IMR-90 (cell line): ENCODE results near the gene CFAP73. TPM values are rescaled to one million over a fixed set of nuclear protein-coding genes. Genes with fewer than 3 reads are reported as not detected.

ENCODE experiments used
- ATAC-seq: fragments of 200-7000 bp; cut with Tn5 transposase; 2 replicates; pipeline ENCODE4 v1.9.1; 2020; ENCODE audit warnings: low read depth, mild to moderate bottlenecking, moderate library complexity
- BruUV-seq: library from RNA; stranded (reverse); fragments of 400-500 nt; replicated peaks from 2 replicates; lab custom pipeline; 2021; lab: Mats Ljungman, UMichigan
- CTCF ChIA-PET: fragments of 300-600 bp; formaldehyde crosslinking; extraction: SDS; loops from one replicate; lab custom pipeline; 2021; ENCODE audit warnings: antibody characterized with exemption; lab: Yijun Ruan, JAX
- POLR2A ChIA-PET: fragments of 300-600 bp; sonication (Branson Sonifier 250); formaldehyde crosslinking; loops from one replicate; lab custom pipeline; 2022; ENCODE audit warnings: antibody characterized with exemption; ENCODE audit not compliant: unreplicated experiment; lab: Charles Lee
- DNase-seq: peaks from one replicate; pipeline ENCODE4 v3.0.0; 2013
- H2AFZ ChIP-seq: replicated peaks from 2 replicates; pipeline ENCODE3; 2013; ENCODE audit warnings: low read length, mild to moderate bottlenecking; ENCODE audit not compliant: poor library complexity
- H2AK5ac ChIP-seq: 2 replicates; pipeline ENCODE4 v1.6.1; 2013; ENCODE audit warnings: low read depth, low read length, inconsistent platforms
- H2AK9ac ChIP-seq: replicated peaks from 2 replicates; pipeline ENCODE3; 2013; ENCODE audit warnings: mild to moderate bottlenecking, low read depth, low read length, moderate library complexity; ENCODE audit not compliant: poor library complexity
- H2BK120ac ChIP-seq: 2 replicates; pipeline ENCODE4 v1.6.1; 2013; ENCODE audit warnings: low read depth, low read length, inconsistent platforms
- H2BK15ac ChIP-seq: 3 replicates; pipeline ENCODE4 v1.6.1; 2013; ENCODE audit warnings: low read depth, low read length, inconsistent platforms
- H2BK20ac ChIP-seq: 2 replicates; pipeline ENCODE4 v1.6.1; 2013; ENCODE audit warnings: low read depth, mild to moderate bottlenecking, inconsistent platforms, low read length, moderate library complexity
- H2BK5ac ChIP-seq: 2 replicates; pipeline ENCODE4 v1.6.1; 2013; ENCODE audit warnings: mild to moderate bottlenecking, low read depth, low read length, inconsistent platforms; ENCODE audit not compliant: poor library complexity, severe bottlenecking
- H3K14ac ChIP-seq: replicated peaks from 2 replicates; pipeline ENCODE4 v1.6.1; 2013; ENCODE audit warnings: low read depth, low read length, inconsistent platforms
- H3K18ac ChIP-seq: 2 replicates; pipeline ENCODE4 v1.6.1; 2013; ENCODE audit warnings: low read depth, low read length, control low read depth
- H3K23ac ChIP-seq: 2 replicates; pipeline ENCODE4 v1.6.1; 2013; ENCODE audit warnings: low read depth, low read length, inconsistent platforms
- H3K27ac ChIP-seq: 2 replicates; pipeline ENCODE4 v1.5.1; 2013; ENCODE audit warnings: mild to moderate bottlenecking, control low read depth, low read length; ENCODE audit not compliant: insufficient read depth
- H3K27me3 ChIP-seq: 2 replicates; pipeline ENCODE4 v1.6.1; 2013; ENCODE audit warnings: low read length; ENCODE audit not compliant: control insufficient read depth, insufficient read depth
- H3K36me3 ChIP-seq: 2 replicates; pipeline ENCODE4 v1.6.1; 2013; ENCODE audit warnings: low read length, mixed read lengths; ENCODE audit not compliant: control insufficient read depth, insufficient read depth
- H3K4ac ChIP-seq: 2 replicates; pipeline ENCODE4 v1.6.1; 2013; ENCODE audit warnings: low read depth, low read length, inconsistent platforms
- H3K4me1 ChIP-seq: 2 replicates; pipeline ENCODE4 v1.6.1; 2013; ENCODE audit warnings: low read length, mixed read lengths; ENCODE audit not compliant: control insufficient read depth, insufficient read depth
- H3K4me2 ChIP-seq: 2 replicates; pipeline ENCODE4 v1.6.1; 2013; ENCODE audit warnings: low read depth, mild to moderate bottlenecking, control low read depth, low read length, moderate library complexity
- H3K4me3 ChIP-seq: 2 replicates; pipeline ENCODE4 v1.5.1; 2013; ENCODE audit warnings: low read depth, mild to moderate bottlenecking, control low read depth, low read length, moderate library complexity; ENCODE audit not compliant: insufficient read depth
- H3K56ac ChIP-seq: 2 replicates; pipeline ENCODE4 v1.6.1; 2013; ENCODE audit warnings: low read length, inconsistent platforms; ENCODE audit not compliant: insufficient read depth; ENCODE audit errors: extremely low read depth
- H3K79me1 ChIP-seq, 2 experiments: 2 replicates each; pipeline ENCODE4 v1.6.1; 2013; ENCODE audit warnings: low read length in 2 of 2, inconsistent platforms in 1 of 2, low read depth in 1 of 2
- H3K9ac ChIP-seq: 2 replicates; pipeline ENCODE4 v1.6.1; 2013; ENCODE audit warnings: low read depth, low read length, control low read depth
- H3K9me1 ChIP-seq: 2 replicates; pipeline ENCODE4 v1.6.1; 2013; ENCODE audit warnings: low read length, inconsistent platforms; ENCODE audit not compliant: insufficient read depth
- H3K9me3 ChIP-seq: 2 replicates; pipeline ENCODE4 v1.6.1; 2013; ENCODE audit warnings: low read length; ENCODE audit not compliant: control insufficient read depth, insufficient read depth
- H4K20me1 ChIP-seq: 2 replicates; pipeline ENCODE4 v1.6.1; 2013; ENCODE audit warnings: low read length, inconsistent platforms; ENCODE audit not compliant: insufficient read depth
- H4K5ac ChIP-seq: 2 replicates; pipeline ENCODE4 v1.6.1; 2013; ENCODE audit warnings: mild to moderate bottlenecking, low read depth, low read length, control low read depth
- H4K8ac ChIP-seq, 2 experiments: 2 replicates each; pipeline ENCODE4 v1.6.1; 2013; ENCODE audit warnings: low read depth in 2 of 2, low read length in 2 of 2, control low read depth in 1 of 2, inconsistent platforms in 1 of 2
- H4K91ac ChIP-seq: 2 replicates; pipeline ENCODE4 v1.6.1; 2013; ENCODE audit warnings: low read depth, low read length, inconsistent platforms; ENCODE audit not compliant: insufficient read depth
- CEBPB ChIP-seq: IDR thresholded peaks from 2 replicates; pipeline ENCODE4 v1.6.1; 2012; ENCODE audit warnings: low read depth, low read length, improper control_type of control experiment
- RAD21 ChIP-seq: IDR thresholded peaks from 2 replicates; pipeline ENCODE4 v1.6.1; 2012; ENCODE audit warnings: low read length, improper control_type of control experiment
- RCOR1 ChIP-seq: IDR thresholded peaks from 2 replicates; pipeline ENCODE4 v1.6.1; 2012; ENCODE audit warnings: mild to moderate bottlenecking, low read length, improper control_type of control experiment; ENCODE audit not compliant: insufficient replicate concordance
- WGBS, 2 experiments: methylation state at CpG; one replicate each; pipeline versions ENCODE4 v1.1.5 to v1.1.7; 2013; ENCODE audit warnings: missing lambda C conversion rate in 2 of 2; ENCODE audit not compliant: insufficient read length in 1 of 2; ENCODE audit errors: extremely low coverage in 2 of 2; 5-methylcytosine and 5-hydroxymethylcytosine counted together
- dilution Hi-C: fragments of 300-500 bp; cut with HindIII; formaldehyde crosslinking; loops from one replicate; pipeline ENCODE4 v1.14.3; 2018; ENCODE audit warnings: low sequenced_read_pairs; ENCODE audit not compliant: unreplicated experiment
- in situ Hi-C: fragments of 300-500 bp; cut with MboI; formaldehyde crosslinking; loops from 3 replicates; pipeline ENCODE4 v1.14.3; 2019; ENCODE audit warnings: low sequenced_read_pairs, inconsistent platforms, mixed read lengths
- intact Hi-C: fragments of 100-400 bp; cut with micrococcal nuclease; formaldehyde crosslinking; loops from 2 replicates; pipeline ENCODE4 v1.10.0; 2022
- polyA plus RNA-seq, 3 experiments: library from polyadenylated mRNA; depleted of rRNA; stranded (reverse); fragments of >200 nt; gene quantifications; 2 replicates each; pipeline ENCODE4 v1.2.3, GENCODE V29; 2012; ENCODE audit warnings: low replicate concordance in 1 of 3
- total RNA-seq: library from RNA; depleted of rRNA; stranded (reverse); fragments of >200 nt; gene quantifications from 2 replicates; pipeline ENCODE4 v1.2.3, GENCODE V29; 2012
- TF ChIP-seq, protein P1 (sequence below): fragments of 150-350 bp; IDR thresholded peaks from 2 replicates; pipeline ENCODE4 v1.6.1; 2017; ENCODE audit warnings: mild to moderate bottlenecking, antibody characterized with exemption, low read length, low read depth

Gene CFAP73
- total and polyA plus RNA-seq, 2 of the 4 experiments (the other 2 are of a cell fraction): not detected

DNA sequence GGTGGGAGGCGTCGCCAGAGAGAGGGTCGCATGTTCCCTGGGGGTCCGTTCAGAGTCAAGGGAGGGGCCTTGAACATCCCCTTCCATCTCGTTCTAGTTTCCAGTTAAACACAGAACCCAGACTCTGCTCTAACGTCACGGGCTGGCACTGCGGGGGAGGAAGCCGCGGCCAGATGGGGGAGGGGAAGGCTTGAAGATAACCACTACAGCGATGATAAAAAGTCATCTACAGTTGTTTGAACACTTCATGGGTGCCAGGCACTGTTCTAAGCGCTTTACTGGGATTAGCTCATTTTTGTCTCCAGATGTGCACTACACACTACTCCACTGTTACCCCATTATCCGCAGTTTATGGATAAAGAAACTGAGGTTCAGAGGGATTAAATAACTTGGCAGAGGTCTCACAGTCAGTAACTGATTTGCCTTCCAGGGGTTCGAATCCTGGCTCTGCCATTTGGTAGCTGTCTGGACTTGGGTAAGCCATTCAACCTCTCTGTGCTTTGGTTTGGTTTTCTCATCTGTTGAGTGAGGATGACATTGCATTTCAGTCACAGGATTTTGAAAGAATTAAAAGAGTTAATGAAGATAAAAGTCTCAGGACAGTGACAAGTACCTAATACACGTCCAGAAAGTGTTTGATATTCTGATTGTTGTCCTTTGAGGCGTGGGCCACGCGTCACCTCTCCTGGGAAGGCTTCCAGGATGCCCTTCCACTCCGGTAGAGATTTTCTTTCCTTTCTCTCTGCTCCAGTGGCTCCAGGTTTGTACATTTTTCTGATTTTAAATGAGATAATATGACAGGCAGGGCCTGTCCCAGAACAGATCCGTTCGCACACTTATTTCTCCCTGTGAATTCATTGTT, 13.2 kb upstream of the CFAP73 start (continued):
- TF ChIP-seq RCOR1: no peak
- TF ChIP-seq RAD21: no peak

DNA sequence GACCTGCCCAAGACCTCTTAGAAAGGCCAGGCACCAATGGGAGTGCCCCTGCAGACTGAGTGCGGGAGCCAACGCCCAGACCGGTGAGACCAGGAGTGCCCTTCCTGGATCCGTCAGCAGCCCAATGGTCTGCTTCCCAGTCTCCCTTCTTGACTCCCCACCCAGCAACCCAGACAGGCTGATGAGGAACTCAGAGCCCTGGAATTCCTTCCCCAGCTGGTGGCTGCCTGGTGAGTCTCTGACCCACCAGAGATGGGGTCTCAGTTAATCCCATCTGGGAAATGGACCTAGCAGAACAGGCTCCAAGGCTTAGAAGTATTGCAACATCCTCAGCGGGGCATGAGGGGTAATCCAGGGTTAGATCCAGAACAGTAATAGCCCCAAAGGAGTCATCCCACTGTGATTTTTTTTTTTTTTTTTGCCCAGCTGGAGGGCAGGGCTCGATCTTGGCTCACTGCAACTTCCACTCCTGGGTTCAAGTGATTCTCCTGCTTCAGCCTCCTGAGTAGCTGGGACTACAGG, 12.5 kb upstream of the CFAP73 start:
- Histone ChIP-seq H3K23ac (no peak overlapping the region), H2BK5ac (no peak overlapping the region), H3K9me3 (no peaks in the 10 kb centered on the region), H4K5ac (no peak overlapping the region), H2AFZ (peak overlapping the region; percentile 67), H3K4ac (no peak overlapping the region), H4K8ac (no peak overlapping the region), H2BK20ac (no peak overlapping the region), H3K36me3 (no peaks in the 10 kb centered on the region), H3K18ac (no peak overlapping the region), H3K9me1 (no peaks in the 10 kb centered on the region), H3K79me1 (no peaks in the 10 kb centered on the region), H2AK9ac (no peak overlapping the region), H2AK5ac (no peak overlapping the region), H4K20me1 (no peaks in the 10 kb centered on the region), H3K27me3 (peaks cover 3% of the 10 kb centered on the region; the same call in 1 of the 2 replicates), H3K4me3 (no peak overlapping the region), H3K4me2 (no peak overlapping the region), H2BK120ac (no peak overlapping the region), H3K14ac (no peak overlapping the region), H3K4me1 (no peaks in the 10 kb centered on the region), H3K27ac (no peak overlapping the region), H2BK15ac (no peak overlapping the region), H3K9ac (no peak overlapping the region), H4K91ac (no peak overlapping the region), H3K56ac (no peak overlapping the region)
- dilution Hi-C loops (no loop called here), intact Hi-C loops (no loop called here), in situ Hi-C loops (no loop called here)
- DNase-seq (no peak), ATAC-seq (no peak)
- 90% methylated on average over 4 of the region's 6 CpGs; no CpG with 5 or more reads in 1 of the 2 experiments for WGBS, 2 experiments
- ChIA-PET POLR2A (no interaction called here), CTCF (interaction anchor here (1.0 to 1.2 kb wide), 2 partner anchors 17 to 144 kb away, joined by 3 read pairs; no protein-coding TSS in a partner anchor)
- no TSS peak for BruUV-seq
- peak; percentile 51; the same call in 1 of the 2 replicates for TF ChIP-seq CEBPB
- TF ChIP-seq, protein P1, sequence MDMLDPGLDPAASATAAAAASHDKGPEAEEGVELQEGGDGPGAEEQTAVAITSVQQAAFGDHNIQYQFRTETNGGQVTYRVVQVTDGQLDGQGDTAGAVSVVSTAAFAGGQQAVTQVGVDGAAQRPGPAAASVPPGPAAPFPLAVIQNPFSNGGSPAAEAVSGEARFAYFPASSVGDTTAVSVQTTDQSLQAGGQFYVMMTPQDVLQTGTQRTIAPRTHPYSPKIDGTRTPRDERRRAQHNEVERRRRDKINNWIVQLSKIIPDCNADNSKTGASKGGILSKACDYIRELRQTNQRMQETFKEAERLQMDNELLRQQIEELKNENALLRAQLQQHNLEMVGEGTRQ: no peak
